CD4-positive, CD25-positive, alpha-beta regulatory T cell (primary cell): ENCODE results near the gene C13orf46. TPM values are rescaled to one million over a fixed set of nuclear protein-coding genes. Genes with fewer than 3 reads are reported as not detected.

Source experiments
- ATAC-seq, 2 donors: fragments of 150-1000 bp; cut with Tn5 transposase; one replicate each; pipeline ENCODE4 v1.10.0; 2021; ENCODE audit warnings: low read depth in 2 of 2, moderate number of reproducible peaks in 2 of 2, moderate library complexity in 1 of 2
- DNase-seq, 3 donors: peaks; one replicate each; pipeline versions ENCODE4 v3.0.0 to v3.0.0-alpha.2; 2012 to 2022; ENCODE audit warnings: mixed read lengths in 1 of 3
- H3K27ac ChIP-seq: one replicate; pipeline ENCODE4 v1.7.0; 2013; ENCODE audit warnings: mild to moderate bottlenecking, low read length; ENCODE audit not compliant: insufficient read depth, poor library complexity, severe bottlenecking
- H3K27me3 ChIP-seq: one replicate; pipeline ENCODE4 v1.7.0; 2013; ENCODE audit warnings: low read length; ENCODE audit not compliant: control insufficient read depth, insufficient read depth
- H3K36me3 ChIP-seq: one replicate; pipeline ENCODE4 v1.7.0; 2013; ENCODE audit warnings: mild to moderate bottlenecking, low read length, moderate library complexity; ENCODE audit not compliant: control insufficient read depth, insufficient read depth
- H3K4me1 ChIP-seq: 2 replicates; pipeline ENCODE4 v1.7.0; 2013; ENCODE audit warnings: mild to moderate bottlenecking, low read length; ENCODE audit not compliant: insufficient read depth, control insufficient read depth, poor library complexity, severe bottlenecking
- H3K4me3 ChIP-seq: one replicate; pipeline ENCODE4 v1.7.0; 2013; ENCODE audit warnings: low read depth, mild to moderate bottlenecking, low read length, moderate library complexity
- H3K9me3 ChIP-seq, 2 experiments: 1 replicate in 1 of 2; 2 replicates in 1 of 2; pipeline ENCODE4 v1.7.0; 2013; ENCODE audit warnings: low read length in 2 of 2, mild to moderate bottlenecking in 1 of 2, moderate library complexity in 1 of 2; ENCODE audit not compliant: control insufficient read depth in 2 of 2
- H3K27ac Mint-ChIP-seq, 3 donors: one replicate each; pipeline ENCODE4 v1.8.0; 2020 to 2022; ENCODE audit warnings: mild to moderate bottlenecking in 3 of 3, mixed read lengths in 3 of 3, moderate library complexity in 2 of 3
- H3K27me3 Mint-ChIP-seq: one replicate; pipeline ENCODE4 v1.8.0; 2022; ENCODE audit warnings: mild to moderate bottlenecking, mixed read lengths
- H3K36me3 Mint-ChIP-seq: one replicate; pipeline ENCODE4 v1.8.0; 2020; ENCODE audit warnings: mixed read lengths
- H3K4me1 Mint-ChIP-seq, 4 donors: one replicate each; pipeline ENCODE4 v1.8.0; 2020 to 2022; ENCODE audit warnings: mixed read lengths in 4 of 4, mild to moderate bottlenecking in 1 of 4
- H3K4me3 Mint-ChIP-seq, 4 donors: one replicate each; pipeline ENCODE4 v1.8.0; 2020 to 2022; ENCODE audit warnings: mild to moderate bottlenecking in 4 of 4, mixed read lengths in 4 of 4, moderate library complexity in 3 of 4
- H3K9me3 Mint-ChIP-seq, 7 donors: one replicate each; pipeline ENCODE4 v1.8.0; 2020 to 2022; ENCODE audit warnings: mixed read lengths in 7 of 7, mild to moderate bottlenecking in 3 of 7, moderate library complexity in 2 of 7
- polyA plus RNA-seq, 4 donors: library from polyadenylated mRNA; unstranded; fragments of 300-500 nt; fragmentation: Illumina TruSeq; gene quantifications; one replicate each; pipeline ENCODE4 v1.2.3, GENCODE V29; 2021
- total RNA-seq: library from RNA; stranded (reverse); gene quantifications from one replicate; pipeline ENCODE4 v1.2.3, GENCODE V29; 2022

The C13orf46 gene
- total and polyA plus RNA-seq, 5 donors from 2014 or later, result 0.16 to 21.2 (median 0.55) TPM

- Mint-ChIP-seq H3K4me3 (peak overlapping the region in 1 of 4 donors; percentile 19), H3K9me3 (peaks cover 0 to 8% (median 0%) of the 10 kb centered on the region in 7 donors), H3K4me1 (peaks cover 0 to 2% (median 0%) of the 10 kb centered on the region in 4 donors), H3K27me3 (no peaks in the 10 kb centered on the region), H3K36me3 (peaks cover 35% of the 10 kb centered on the region), H3K27ac (no peak overlapping the region)
- peaks cover 55% of the 10 kb centered on the region for H3K36me3 ChIP-seq
- no peaks in the 10 kb centered on the region for H3K9me3 ChIP-seq
- H3K27ac ChIP-seq, result no peak overlapping the region
- no peak for ATAC-seq
- H3K4me1 ChIP-seq, result no peaks in the 10 kb centered on the region
- no peaks in the 10 kb centered on the region for H3K27me3 ChIP-seq
- H3K4me3 ChIP-seq, result no peak overlapping the region
- no peak for DNase-seq
Observed at GRCh38 chr13:113982296-113982661, 8.4 kb upstream of the C13orf46 start.

- Mint-ChIP-seq H3K4me3 (peak overlapping the region in 2 of 4 donors; percentile 35 to 38), H3K36me3 (peaks cover 35% of the 10 kb centered on the region), H3K27ac (peak overlapping the region in 1 of 3 donors; percentile 73), H3K4me1 (peaks cover 0 to 2% (median 0%) of the 10 kb centered on the region in 4 donors), H3K27me3 (no peaks in the 10 kb centered on the region), H3K9me3 (peaks cover 0 to 8% (median 0%) of the 10 kb centered on the region in 7 donors)
- no peak for ATAC-seq
- H3K36me3 ChIP-seq, result peaks cover 60% of the 10 kb centered on the region
- no peak overlapping the region for H3K4me3 ChIP-seq
- no peaks in the 10 kb centered on the region for H3K9me3 ChIP-seq
- no peaks in the 10 kb centered on the region for H3K4me1 ChIP-seq
- no peak overlapping the region for H3K27ac ChIP-seq
- H3K27me3 ChIP-seq, result no peaks in the 10 kb centered on the region
- DNase-seq, result no peak
Observed at GRCh38 chr13:113981611-113982295, 7.9 kb upstream of the C13orf46 start.

GRCh38 chr13:113981194-113981605, 7.3 kb upstream of the C13orf46 start:
- Histone ChIP-seq H3K27ac (no peak overlapping the region), H3K9me3 (no peaks in the 10 kb centered on the region), H3K36me3 (peaks cover 64% of the 10 kb centered on the region), H3K4me1 (no peaks in the 10 kb centered on the region), H3K27me3 (no peaks in the 10 kb centered on the region), H3K4me3 (no peak overlapping the region)
- H3K9me3 Mint-ChIP-seq, result peaks cover 0 to 10% (median 0%) of the 10 kb centered on the region in 7 donors
- no peak overlapping the region for H3K4me3 Mint-ChIP-seq
- no peaks in the 10 kb centered on the region for H3K27me3 Mint-ChIP-seq
- H3K4me1 Mint-ChIP-seq, result peaks cover 0 to 2% (median 0%) of the 10 kb centered on the region in 4 donors
- no peak for DNase-seq
- ATAC-seq, result no peak
- H3K36me3 Mint-ChIP-seq, result peaks cover 35% of the 10 kb centered on the region
- peak overlapping the region in 2 of 3 donors; percentile 73 to 82 for H3K27ac Mint-ChIP-seq

GRCh38 chr13:113980489-113981064, 6.7 kb upstream of the C13orf46 start:
- no peaks in the 10 kb centered on the region for H3K4me1 ChIP-seq
- peaks cover 0 to 2% (median 1%) of the 10 kb centered on the region in 4 donors for H3K4me1 Mint-ChIP-seq
- H3K27ac ChIP-seq, result no peak overlapping the region
- H3K4me3 ChIP-seq, result no peak overlapping the region
- H3K4me3 Mint-ChIP-seq, result peak overlapping the region in 3 of 4 donors; percentile 30 to 52 (median 45)
- H3K9me3 ChIP-seq, result no peaks in the 10 kb centered on the region
- H3K36me3 ChIP-seq, result peaks cover 66% of the 10 kb centered on the region
- peaks cover 35% of the 10 kb centered on the region for H3K36me3 Mint-ChIP-seq
- H3K27me3 Mint-ChIP-seq, result no peaks in the 10 kb centered on the region
- DNase-seq, result no peak
- ATAC-seq, result no peak
- no peaks in the 10 kb centered on the region for H3K27me3 ChIP-seq
- peak overlapping the region; percentile 14 to 85 (median 82) for H3K27ac Mint-ChIP-seq
- H3K9me3 Mint-ChIP-seq, result peaks cover 0 to 10% (median 0%) of the 10 kb centered on the region in 7 donors

- Histone ChIP-seq H3K27ac (no peak overlapping the region), H3K36me3 (peaks cover 72% of the 10 kb centered on the region), H3K4me3 (no peak overlapping the region), H3K27me3 (no peaks in the 10 kb centered on the region), H3K9me3 (no peaks in the 10 kb centered on the region), H3K4me1 (no peaks in the 10 kb centered on the region)
- peaks cover 0 to 10% (median 0%) of the 10 kb centered on the region in 7 donors for H3K9me3 Mint-ChIP-seq
- H3K27me3 Mint-ChIP-seq, result no peaks in the 10 kb centered on the region
- no peak for ATAC-seq
- peak overlapping the region; percentile 30 to 61 (median 48) for H3K4me3 Mint-ChIP-seq
- H3K36me3 Mint-ChIP-seq, result peaks cover 35% of the 10 kb centered on the region
- H3K27ac Mint-ChIP-seq, result peak overlapping the region; percentile 14 to 85 (median 82)
- H3K4me1 Mint-ChIP-seq, result peaks cover 0 to 2% (median 1%) of the 10 kb centered on the region in 4 donors
- no peak for DNase-seq
Observed at GRCh38 chr13:113979791-113980471, 6.1 kb upstream of the C13orf46 start.

GRCh38 chr13:113978741-113979481, 5.0 kb upstream of the C13orf46 start:
- peak overlapping the region in 2 of 3 donors; percentile 51 to 52 for H3K27ac Mint-ChIP-seq
- Histone ChIP-seq H3K36me3 (peaks cover 79% of the 10 kb centered on the region), H3K27me3 (no peaks in the 10 kb centered on the region), H3K27ac (no peak overlapping the region), H3K9me3 (no peaks in the 10 kb centered on the region), H3K4me3 (no peak overlapping the region), H3K4me1 (no peaks in the 10 kb centered on the region)
- H3K4me1 Mint-ChIP-seq, result peaks cover 0 to 2% (median 1%) of the 10 kb centered on the region in 4 donors
- H3K4me3 Mint-ChIP-seq, result peak overlapping the region in 2 of 4 donors; percentile 36 to 52
- H3K9me3 Mint-ChIP-seq, result peaks cover 0 to 10% (median 0%) of the 10 kb centered on the region in 7 donors
- DNase-seq, result no peak
- H3K27me3 Mint-ChIP-seq, result no peaks in the 10 kb centered on the region
- no peak for ATAC-seq
- peaks cover 35% of the 10 kb centered on the region for H3K36me3 Mint-ChIP-seq

- Histone ChIP-seq H3K9me3 (no peaks in the 10 kb centered on the region), H3K4me3 (no peak overlapping the region), H3K4me1 (no peaks in the 10 kb centered on the region), H3K36me3 (peaks cover 80% of the 10 kb centered on the region), H3K27me3 (no peaks in the 10 kb centered on the region), H3K27ac (no peak overlapping the region)
- peaks cover 0 to 10% (median 0%) of the 10 kb centered on the region in 7 donors for H3K9me3 Mint-ChIP-seq
- peaks cover 35% of the 10 kb centered on the region for H3K36me3 Mint-ChIP-seq
- ATAC-seq, result no peak
- peak overlapping the region in 1 of 4 donors; percentile 52 for H3K4me3 Mint-ChIP-seq
- peak overlapping the region in 1 of 3 donors; percentile 74 for H3K27ac Mint-ChIP-seq
- no peak for DNase-seq
- peaks cover 0 to 2% (median 1%) of the 10 kb centered on the region in 4 donors for H3K4me1 Mint-ChIP-seq
- no peaks in the 10 kb centered on the region for H3K27me3 Mint-ChIP-seq
Observed at GRCh38 chr13:113977976-113978375, 4.1 kb upstream of the C13orf46 start.
